Mesendoderm (in vitro differentiated cells): ENCODE data around the gene ADGRF1.

Source experiments
- DNase-seq: peaks from one replicate; pipeline ENCODE4 v3.0.0; 2013
- H2AK5ac ChIP-seq: 2 replicates; pipeline ENCODE4 v1.6.1; 2013; ENCODE audit warnings: low read length, inconsistent platforms
- H2BK120ac ChIP-seq: 2 replicates; pipeline ENCODE4 v1.6.1; 2013; ENCODE audit warnings: low read depth, mild to moderate bottlenecking, low read length, moderate library complexity, mixed read lengths
- H2BK15ac ChIP-seq: replicated peaks from 2 replicates; pipeline ENCODE4 v1.6.1; 2013; ENCODE audit warnings: low read depth, mild to moderate bottlenecking, moderate library complexity
- H2BK5ac ChIP-seq: 2 replicates; pipeline ENCODE4 v1.6.1; 2013; ENCODE audit warnings: low read length, inconsistent platforms
- H3K18ac ChIP-seq: 2 replicates; pipeline ENCODE4 v1.6.1; 2013; ENCODE audit warnings: mild to moderate bottlenecking, low read length, mixed read lengths
- H3K23ac ChIP-seq: one replicate; pipeline ENCODE4 v1.6.1; 2013; ENCODE audit warnings: low read length
- H3K27ac ChIP-seq: 2 replicates; pipeline ENCODE4 v1.5.1; 2013; ENCODE audit warnings: low read depth, mild to moderate bottlenecking, inconsistent platforms, low read length, moderate library complexity
- H3K27me3 ChIP-seq: 2 replicates; pipeline ENCODE4 v1.6.1; 2013; ENCODE audit warnings: low read length, control low read depth, mild to moderate bottlenecking, inconsistent platforms; ENCODE audit not compliant: insufficient read depth, poor library complexity
- H3K36me3 ChIP-seq: 2 replicates; pipeline ENCODE4 v1.6.1; 2013; ENCODE audit warnings: low read length, inconsistent platforms; ENCODE audit not compliant: control insufficient read depth, insufficient read depth
- H3K4ac ChIP-seq: one replicate; pipeline ENCODE4 v1.6.1; 2013; ENCODE audit warnings: low read depth, mild to moderate bottlenecking, low read length, moderate library complexity
- H3K4me1 ChIP-seq: 2 replicates; pipeline ENCODE4 v1.6.1; 2013; ENCODE audit warnings: low read depth, low read length, inconsistent platforms; ENCODE audit not compliant: control insufficient read depth
- H3K4me2 ChIP-seq: 2 replicates; pipeline ENCODE4 v1.6.1; 2013; ENCODE audit warnings: low read length
- H3K4me3 ChIP-seq: 2 replicates; pipeline ENCODE4 v1.5.1; 2013; ENCODE audit warnings: mild to moderate bottlenecking, low read length
- H3K56ac ChIP-seq: one replicate; pipeline ENCODE4 v1.6.1; 2013; ENCODE audit warnings: low read length
- H3K79me1 ChIP-seq: 2 replicates; pipeline ENCODE4 v1.6.1; 2013; ENCODE audit warnings: low read length, inconsistent platforms
- H3K79me2 ChIP-seq: 2 replicates; pipeline ENCODE4 v1.6.1; 2013; ENCODE audit warnings: mild to moderate bottlenecking, low read length; ENCODE audit not compliant: control insufficient read depth, insufficient read depth
- H3K9ac ChIP-seq: 2 replicates; pipeline ENCODE4 v1.6.1; 2013; ENCODE audit warnings: low read length, inconsistent platforms
- H4K5ac ChIP-seq: one replicate; pipeline ENCODE4 v1.6.1; 2013; ENCODE audit warnings: low read length
- H4K8ac ChIP-seq: one replicate; pipeline ENCODE4 v1.6.1; 2013; ENCODE audit warnings: low read depth, mild to moderate bottlenecking, control low read depth, low read length, moderate library complexity
- WGBS: extraction: QIAGEN DNeasy Blood & Tissue Kit; methylation state at CpG from one replicate; pipeline ENCODE4 v1.1.7; 2013; ENCODE audit warnings: low lambda C conversion rate, missing lambda C conversion rate; ENCODE audit not compliant: insufficient coverage; ENCODE audit errors: extremely low coverage; 5-methylcytosine and 5-hydroxymethylcytosine counted together

ADGRF1 gene

DNA sequence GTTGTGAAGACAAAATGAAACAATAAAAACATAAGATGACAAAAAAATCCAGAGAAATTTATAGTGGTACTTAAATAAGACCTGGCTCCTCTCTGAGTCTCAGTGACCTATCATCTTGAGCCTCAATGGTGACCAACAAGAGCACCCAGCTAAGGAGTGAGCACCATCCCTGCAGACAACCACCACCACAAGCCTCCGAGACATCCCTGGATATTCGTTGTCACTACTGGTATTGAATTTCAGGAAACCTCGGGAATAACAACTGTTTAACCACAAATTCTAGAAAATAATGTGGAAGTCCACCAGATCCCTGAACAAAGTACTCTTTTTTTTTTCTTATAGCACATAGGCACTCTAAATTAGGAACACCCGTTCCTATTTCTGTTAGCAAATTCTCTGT lies 88.2 kb downstream of the ADGRF1 start:
- Histone ChIP-seq H3K36me3 (no peaks in the 10 kb centered on the region), H3K79me2 (no peaks in the 10 kb centered on the region), H3K4me3 (no peak overlapping the region), H3K27me3 (no peaks in the 10 kb centered on the region), H3K4me1 (peaks cover 4% of the 10 kb centered on the region), H3K4me2 (no peak overlapping the region), H3K23ac (no peak overlapping the region), H3K79me1 (no peaks in the 10 kb centered on the region), H3K9ac (no peak overlapping the region), H2BK5ac (no peak overlapping the region), H4K5ac (no peak overlapping the region), H2AK5ac (no peak overlapping the region), H2BK15ac (no peak overlapping the region), H3K4ac (no peak overlapping the region), H3K27ac (no peak overlapping the region), H3K18ac (no peak overlapping the region), H4K8ac (no peak overlapping the region), H3K56ac (no peak overlapping the region), H2BK120ac (no peak overlapping the region)
- WGBS, result no CpG with 5 or more reads among the region's 4 CpGs
- no peak for DNase-seq

DNA sequence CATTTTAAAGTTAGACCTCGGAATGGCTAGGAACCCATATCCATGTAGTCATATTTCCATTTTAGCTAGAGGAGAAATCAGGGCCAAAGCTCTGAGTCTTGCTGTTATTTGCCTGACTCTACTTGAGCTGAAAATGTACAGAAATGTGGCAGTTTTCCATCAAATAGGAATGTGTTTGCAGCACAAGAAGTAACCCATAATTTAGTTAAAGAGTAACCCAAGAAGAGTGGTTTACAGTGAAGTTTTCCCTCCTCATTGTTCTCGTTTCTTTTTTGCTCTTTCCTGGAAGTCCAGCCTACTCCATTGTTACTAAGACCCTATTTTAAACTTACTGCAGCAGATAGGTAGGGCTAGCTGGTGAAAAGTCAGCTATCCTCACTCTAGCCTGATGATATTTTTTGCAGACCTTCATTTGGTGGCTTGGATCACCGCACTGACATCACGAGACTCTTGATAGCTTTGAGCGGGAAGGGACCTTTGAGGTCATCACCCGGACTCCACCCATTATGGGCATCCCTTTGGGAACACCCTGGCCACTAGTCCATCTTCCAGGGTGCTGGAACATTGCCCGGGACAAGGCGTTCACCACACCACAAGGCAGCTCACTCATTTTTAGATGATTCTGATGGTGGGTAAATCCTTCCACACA lies 92.4 kb downstream of the ADGRF1 start:
- H4K5ac ChIP-seq, result no peak overlapping the region
- H3K4ac ChIP-seq, result no peak overlapping the region
- no peak overlapping the region for H3K4me3 ChIP-seq
- no peak overlapping the region for H2AK5ac ChIP-seq
- no peak for DNase-seq
- H3K27me3 ChIP-seq, result no peaks in the 10 kb centered on the region
- H3K79me2 ChIP-seq, result no peaks in the 10 kb centered on the region
- H3K27ac ChIP-seq, result no peak overlapping the region
- no peaks in the 10 kb centered on the region for H3K36me3 ChIP-seq
- WGBS, result no CpG with 5 or more reads among the region's 8 CpGs
- H3K79me1 ChIP-seq, result no peaks in the 10 kb centered on the region
- H3K4me1 ChIP-seq, result no peaks in the 10 kb centered on the region
- no peak overlapping the region for H3K18ac ChIP-seq
- H3K56ac ChIP-seq, result no peak overlapping the region
- H4K8ac ChIP-seq, result no peak overlapping the region
- H2BK5ac ChIP-seq, result no peak overlapping the region
- H3K4me2 ChIP-seq, result no peak overlapping the region
- no peak overlapping the region for H2BK15ac ChIP-seq
- peak overlapping the region; percentile 26 for H3K23ac ChIP-seq
- H3K9ac ChIP-seq, result no peak overlapping the region
- no peak overlapping the region for H2BK120ac ChIP-seq

DNA sequence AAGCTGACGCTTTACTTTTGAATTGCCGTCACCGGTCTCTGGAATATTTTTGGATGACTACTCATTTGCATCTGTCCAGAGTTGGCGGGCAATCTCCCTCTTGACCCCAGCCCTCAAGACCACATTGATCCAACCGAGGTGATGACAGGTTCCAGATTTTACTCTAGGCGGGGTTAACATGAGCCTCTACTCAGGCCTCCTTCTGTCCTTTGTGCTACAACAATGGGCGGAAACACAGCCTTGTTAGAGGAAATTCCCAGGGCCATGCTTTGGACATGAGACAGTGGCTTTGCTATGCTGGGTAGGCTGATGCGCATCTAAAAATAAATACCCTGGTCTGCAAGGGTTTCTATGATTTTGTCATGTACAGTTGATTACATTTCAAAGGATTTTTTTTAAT lies 93.4 kb downstream of the ADGRF1 start:
- H3K4me2 ChIP-seq, result no peak overlapping the region
- no peak overlapping the region for H2BK120ac ChIP-seq
- H3K36me3 ChIP-seq, result no peaks in the 10 kb centered on the region
- H3K27me3 ChIP-seq, result no peaks in the 10 kb centered on the region
- H3K23ac ChIP-seq, result no peak overlapping the region
- peak; percentile 18 for DNase-seq
- H3K9ac ChIP-seq, result no peak overlapping the region
- H3K4me1 ChIP-seq, result no peaks in the 10 kb centered on the region
- H2AK5ac ChIP-seq, result no peak overlapping the region
- H3K4me3 ChIP-seq, result no peak overlapping the region
- no peaks in the 10 kb centered on the region for H3K79me1 ChIP-seq
- no CpG with 5 or more reads among the region's 8 CpGs for WGBS
- H3K27ac ChIP-seq, result no peak overlapping the region
- H2BK15ac ChIP-seq, result no peak overlapping the region
- no peak overlapping the region for H3K4ac ChIP-seq
- H3K56ac ChIP-seq, result no peak overlapping the region
- H4K5ac ChIP-seq, result no peak overlapping the region
- H4K8ac ChIP-seq, result no peak overlapping the region
- no peak overlapping the region for H2BK5ac ChIP-seq
- H3K79me2 ChIP-seq, result no peaks in the 10 kb centered on the region
- no peak overlapping the region for H3K18ac ChIP-seq
